ENCODE results near the gene ZNF12. TPM values are rescaled to one million over a fixed set of nuclear protein-coding genes. Genes with fewer than 3 reads are reported as not detected.
"Not testable (repeated sequence)": the region's sequence is repeated elsewhere in the genome, so short reads cannot be mapped to it uniquely, and the experiment has no call there.

The ZNF12 gene
- total RNA-seq (10 to 100 TPM; 13.5 to 18.0 (median 16.3) TPM), polyA plus RNA-seq (1 to 10 TPM; 7.2 to 7.7 TPM)
- long read RNA-seq, donor 1, full-length matches to known transcripts: 38 of 43 reads
- long read RNA-seq, donor 1, partial matches to known transcripts: 0 of 43 reads
- long read RNA-seq, donor 1, other reads (novel, unspliced or antisense): 5 of 43 reads
- long read RNA-seq, donor 2, full-length matches to known transcripts: 47 of 49 reads
- long read RNA-seq, donor 2, partial matches to known transcripts: 1 of 49 reads
- long read RNA-seq, donor 2, other reads (novel, unspliced or antisense): 1 of 49 reads
- long read RNA-seq, donor 3, full-length matches to known transcripts: 6 of 8 reads
- long read RNA-seq, donor 3, partial matches to known transcripts: 0 of 8 reads
- long read RNA-seq, donor 3, other reads (novel, unspliced or antisense): 2 of 8 reads

DNA sequence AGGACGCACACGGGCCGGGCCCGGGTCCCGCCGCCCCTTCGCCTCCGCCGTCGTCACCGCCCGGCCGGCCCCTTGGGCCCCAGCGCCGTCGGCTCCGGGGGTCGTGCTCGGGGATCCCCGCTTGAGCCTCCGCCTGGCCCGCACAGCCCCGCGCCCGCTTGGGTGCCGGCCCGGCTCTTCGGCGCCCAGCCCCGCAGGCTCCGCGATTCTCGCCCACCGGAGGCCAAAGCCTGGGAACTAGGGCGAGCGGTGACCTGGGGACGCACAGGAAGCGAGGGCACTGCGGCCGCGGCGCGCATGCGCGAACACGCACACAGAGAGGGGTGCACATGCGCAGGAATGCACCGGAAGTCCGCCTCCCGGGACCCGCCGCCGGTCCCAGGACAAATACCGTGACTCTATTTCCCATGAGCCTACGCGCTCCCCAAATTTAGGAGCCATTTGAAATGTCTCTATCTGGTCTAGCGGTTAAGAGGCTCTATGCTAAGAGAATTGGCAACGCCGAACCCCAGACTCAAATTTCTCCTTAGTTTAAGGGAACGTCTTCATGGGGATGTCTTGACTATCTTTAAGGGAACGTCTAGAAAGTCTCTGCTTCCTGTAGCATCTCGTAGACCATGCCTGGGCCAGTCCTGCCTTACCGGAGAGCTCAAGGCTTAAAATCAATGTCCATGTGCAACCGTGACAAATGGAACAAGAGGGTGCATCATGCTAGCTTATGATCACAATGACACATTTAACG lies at the start of gene ZNF12:
Gene ZNF12, minus strand, starts transcription at position 282 of the 742 bp plus-strand sequence. CDS start 1,774 bp downstream, outside the sequence.
- no peak for TF ChIP-seq CTCF (IDR thresholded peaks at IDR 0.05)
- Histone ChIP-seq H3K27ac (peak within 1 kb of the TSS; percentile 84 to 98 (median 96)), H3K4me1 (peaks cover 9 to 39% (median 36%) of the 10 kb centered on the region in 9 donors), H3K36me3 (peaks cover 0 to 29% (median 13%) of the 10 kb centered on the region in 9 donors), H3K27me3 (no peaks in the 10 kb centered on the region), H3K9me3 (peaks cover 0 to 13% (median 0%) of the 10 kb centered on the region in 11 donors), H3K4me3 (peak within 1 kb of the TSS; percentile 76 to 100 (median 93))
- intact Hi-C loops (cut with DNase I): loop anchor here in 3 of 10 donors (1.0 to 5.0 kb wide), 3 partner anchors 22 to 70 kb away; partner anchors contain the start of gene ZNF316 (in 1 of the 3)
- 0 to 2% methylated on average over 59 to 65 of the region's 65 CpGs for WGBS, 2 donors
- ATAC-seq: peak; percentile 98 to 100 (median 100)
- peak; percentile 96 to 98 for DNase-seq

DNA sequence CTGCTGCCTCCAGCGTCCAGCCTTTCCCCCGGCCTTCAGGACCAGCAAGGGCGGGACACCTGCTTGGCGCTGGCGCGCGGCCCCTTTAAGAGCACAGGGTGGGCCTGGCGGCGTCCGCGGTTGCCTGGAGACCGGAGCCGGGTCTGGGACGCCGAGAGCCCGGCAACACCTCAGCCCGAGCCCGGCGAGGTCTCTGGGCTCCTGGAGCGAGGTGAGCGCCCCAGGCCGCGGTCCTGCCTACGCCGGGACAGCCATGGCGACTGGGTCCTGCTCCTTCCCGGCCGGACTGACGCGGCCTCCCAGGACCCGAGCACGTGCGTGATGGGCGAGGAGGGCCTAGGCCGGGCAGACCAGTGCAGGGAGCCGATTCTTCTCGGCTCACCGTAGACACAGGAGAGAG lies 47.2 kb upstream of the ZNF12 start, which contains the start of gene RSPH10B2:
Gene RSPH10B2, plus strand, starts transcription at position 140 of the 400 bp plus-strand sequence. CDS start 3,575 bp downstream, outside the sequence.
- DNase-seq; H3K9me3 ChIP-seq; H3K36me3 ChIP-seq; H3K27ac ChIP-seq; H3K27me3 ChIP-seq; intact Hi-C loops (cut with DNase I); H3K4me1 ChIP-seq: not testable (repeated sequence)
- peak; percentile 45 to 78 (median 64) for ATAC-seq
- 4 to 5% methylated on average over 13 to 22 of the region's 38 CpGs for WGBS, 2 donors
- peak within 1 kb of the TSS in 2 of 10 donors; percentile 22 to 33 for H3K4me3 ChIP-seq

GRCh38 chr7:6750173-6750572 lies 43.4 kb upstream of the ZNF12 start:
- H3K27me3 ChIP-seq; DNase-seq; intact Hi-C loops (cut with DNase I); H3K9me3 ChIP-seq; H3K27ac ChIP-seq; H3K4me1 ChIP-seq; H3K4me3 ChIP-seq: not testable (repeated sequence)
- 97 to 99% methylated on average over 3 of the region's 6 CpGs for WGBS, 2 donors
- H3K36me3 ChIP-seq: peaks cover 0 to 26% (median 4%) of the 10 kb centered on the region in 9 donors
- ATAC-seq: peak in 1 of 8 donors; percentile 23

- intact Hi-C loops (cut with DNase I): not testable (repeated sequence)
Measured at GRCh38 chr7:6749335-6749734, 42.6 kb upstream of the ZNF12 start.

GRCh38 chr7:6744410-6745100 lies 37.8 kb upstream of the ZNF12 start:
- 92 to 95% methylated on average over 1 of the region's 12 CpGs for WGBS, 2 donors
- ATAC-seq; H3K27ac ChIP-seq; H3K4me1 ChIP-seq; DNase-seq; H3K4me3 ChIP-seq; intact Hi-C loops (cut with DNase I); H3K9me3 ChIP-seq; H3K27me3 ChIP-seq: not testable (repeated sequence)
- peaks cover 0 to 54% (median 4%) of the 10 kb centered on the region in 9 donors for H3K36me3 ChIP-seq

More at GRCh38 chr7:6749335-6749734, 42.6 kb upstream of the ZNF12 start:
- H3K27ac ChIP-seq, H3K9me3 ChIP-seq, ATAC-seq, H3K27me3 ChIP-seq, H3K4me1 ChIP-seq, H3K4me3 ChIP-seq, DNase-seq: not testable (repeated sequence)
- WGBS, 2 donors: 96 to 97% methylated on average over 6 of the region's 12 CpGs
- peaks cover 0 to 30% (median 4%) of the 10 kb centered on the region in 9 donors for H3K36me3 ChIP-seq

DNA sequence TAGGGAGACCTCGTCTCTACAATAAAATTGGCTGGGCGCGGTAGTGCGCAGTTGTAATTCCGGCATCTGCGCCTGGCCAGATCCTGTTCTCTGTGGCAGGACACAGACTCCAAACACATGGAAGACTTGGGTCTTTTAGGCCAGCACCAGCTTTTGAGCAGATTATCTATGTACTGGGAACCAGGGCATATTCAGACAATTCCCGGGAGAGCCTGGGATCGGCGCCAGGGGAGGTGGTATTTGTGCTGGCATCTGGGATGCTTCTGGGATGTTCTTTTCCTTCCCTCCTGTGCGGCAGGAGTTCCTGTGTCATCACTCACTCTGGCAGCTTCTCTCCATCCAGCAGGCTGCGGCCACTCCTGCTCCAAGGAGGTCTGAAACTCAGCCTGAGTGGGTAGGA lies 31.7 kb upstream of the ZNF12 start:
- intact Hi-C loops (cut with DNase I); H3K4me3 ChIP-seq; ATAC-seq; H3K4me1 ChIP-seq; H3K27me3 ChIP-seq; H3K27ac ChIP-seq; DNase-seq; H3K9me3 ChIP-seq: not testable (repeated sequence)
- H3K36me3 ChIP-seq: peaks cover 0 to 87% (median 26%) of the 10 kb centered on the region in 9 donors
- WGBS, 2 donors: 86 to 95% methylated on average over 4 to 6 of the region's 11 CpGs

Data from heart right ventricle (tissue), 16 donors.